GM23338 (cell line): Measurements from ENCODE around the gene CHST11. TPM values are rescaled to one million over a fixed set of nuclear protein-coding genes. Genes with fewer than 3 reads are reported as not detected.
A peak's percentile ranks its signal among the peaks of the same experiment; 100 is the strongest.

Experiments
- ATAC-seq: fragments of 200-7000 bp; cut with Tn5 transposase; 3 replicates; pipeline ENCODE4 v1.9.1; 2020
- DNase-seq: peaks from one replicate; pipeline ENCODE4 v3.0.0-alpha.2; 2015; ENCODE audit warnings: low spot score
- H2AFZ ChIP-seq: fragments of 200-600 bp; sonication (generic); 2 replicates; pipeline ENCODE4 v1.8.0; 2016; ENCODE audit warnings: antibody characterized with exemption, mild to moderate bottlenecking, moderate library complexity
- H3F3A ChIP-seq: fragments of 200-600 bp; sonication (generic); replicated peaks from 2 replicates; pipeline ENCODE4 v1.8.0; 2017; ENCODE audit warnings: antibody characterized with exemption, mixed run types, low read depth
- H3K27ac ChIP-seq: fragments of 200-600 bp; sonication (generic); 2 replicates; pipeline ENCODE4 v1.6.1; 2016; ENCODE audit warnings: low read depth
- H3K27me3 ChIP-seq: fragments of 200-600 bp; sonication (generic); 2 replicates; pipeline ENCODE4 v1.8.0; 2016; ENCODE audit warnings: mild to moderate bottlenecking, mixed run types, moderate library complexity; ENCODE audit not compliant: insufficient read depth
- H3K36me3 ChIP-seq: fragments of 200-600 bp; sonication (generic); 2 replicates; pipeline ENCODE4 v1.8.0; 2016; ENCODE audit warnings: mild to moderate bottlenecking; ENCODE audit not compliant: insufficient read depth
- H3K4me1 ChIP-seq: fragments of 200-600 bp; sonication (generic); 2 replicates; pipeline ENCODE4 v1.8.0; 2016; ENCODE audit warnings: mild to moderate bottlenecking, moderate library complexity; ENCODE audit not compliant: insufficient read depth
- H3K4me2 ChIP-seq: fragments of 200-600 bp; sonication (generic); 2 replicates; pipeline ENCODE4 v1.7.1; 2017; ENCODE audit warnings: mixed run types
- H3K4me3 ChIP-seq: fragments of 200-600 bp; sonication (generic); 2 replicates; pipeline ENCODE4 v1.6.1; 2016; ENCODE audit warnings: mixed run types
- H3K79me2 ChIP-seq: fragments of 200-600 bp; sonication (generic); replicated peaks from 2 replicates; pipeline ENCODE4 v1.8.0; 2017; ENCODE audit warnings: mild to moderate bottlenecking; ENCODE audit not compliant: insufficient read depth
- H3K9me2 ChIP-seq: fragments of 200-600 bp; sonication (generic); 2 replicates; pipeline ENCODE4 v1.8.0; 2017; ENCODE audit not compliant: insufficient read depth
- H4K20me1 ChIP-seq: fragments of 200-600 bp; sonication (generic); replicated peaks from 2 replicates; pipeline ENCODE4 v1.8.0; 2017; ENCODE audit warnings: mild to moderate bottlenecking; ENCODE audit not compliant: insufficient read depth
- H3K27ac Mint-ChIP-seq: 2 replicates; pipeline ENCODE4 v1.8.0; 2020; ENCODE audit warnings: inconsistent platforms, mild to moderate bottlenecking, moderate library complexity, mixed read lengths
- H3K27me3 Mint-ChIP-seq: 3 replicates; pipeline ENCODE4 v1.8.0; 2022; ENCODE audit warnings: low read depth, mild to moderate bottlenecking, moderate library complexity, mixed read lengths, inconsistent platforms; ENCODE audit not compliant: insufficient read depth, poor library complexity
- H3K36me3 Mint-ChIP-seq: 3 replicates; pipeline ENCODE4 v1.8.0; 2021; ENCODE audit warnings: low read depth, mild to moderate bottlenecking, inconsistent platforms, moderate library complexity, mixed read lengths
- H3K4me1 Mint-ChIP-seq: 3 replicates; pipeline ENCODE4 v1.8.0; 2020; ENCODE audit warnings: mild to moderate bottlenecking, inconsistent platforms, mixed read lengths
- H3K4me3 Mint-ChIP-seq: 3 replicates; pipeline ENCODE4 v1.8.0; 2021; ENCODE audit warnings: moderate library complexity, mild to moderate bottlenecking, inconsistent platforms, mixed read lengths
- H3K9me3 Mint-ChIP-seq: 3 replicates; pipeline ENCODE4 v1.8.0; 2020; ENCODE audit warnings: moderate library complexity, mild to moderate bottlenecking, inconsistent platforms, mixed read lengths
- CREB1 ChIP-seq: fragments of 250-450 bp; sonication (Bioruptor Pico); IDR thresholded peaks from 2 replicates; pipeline ENCODE4 v1.5.0; 2020; ENCODE audit warnings: low read depth, mild to moderate bottlenecking, moderate library complexity
- EZH2 ChIP-seq: fragments of 200-600 bp; sonication (generic); IDR thresholded peaks from one replicate; pipeline ENCODE4 v1.8.0; 2017; ENCODE audit warnings: antibody characterized with exemption, mild to moderate bottlenecking, low read depth; ENCODE audit not compliant: unreplicated experiment
- EZH2phosphoT487 ChIP-seq: fragments of 200-600 bp; sonication (generic); IDR thresholded peaks from one replicate; pipeline ENCODE4 v1.8.1; 2018; ENCODE audit warnings: antibody characterized with exemption; ENCODE audit not compliant: unreplicated experiment
- NANOG ChIP-seq: IDR thresholded peaks from 2 replicates; pipeline ENCODE4 v1.6.1; 2016; ENCODE audit warnings: antibody characterized with exemption, borderline replicate concordance
- POLR2AphosphoS5 ChIP-seq: IDR thresholded peaks from 2 replicates; pipeline ENCODE4 v1.6.1; 2016; ENCODE audit warnings: antibody characterized with exemption, low read depth
- STAT1 ChIP-seq: IDR thresholded peaks from one replicate; pipeline ENCODE4 v1.6.1; 2016; ENCODE audit warnings: antibody characterized with exemption; ENCODE audit not compliant: unreplicated experiment
- ZNF114 ChIP-seq: fragments of 250-450 bp; sonication (Bioruptor Pico); IDR thresholded peaks from 2 replicates; pipeline ENCODE4 v1.5.0; 2020; ENCODE audit warnings: mild to moderate bottlenecking, moderate library complexity
- ZNF331 ChIP-seq: fragments of 250-450 bp; sonication (Bioruptor Pico); IDR thresholded peaks from 2 replicates; pipeline ENCODE4 v1.5.0; 2020; ENCODE audit warnings: low read depth, mild to moderate bottlenecking, moderate library complexity
- ZNF462 ChIP-seq: fragments of 250-450 bp; sonication (Bioruptor Pico); IDR thresholded peaks from 2 replicates; pipeline ENCODE4 v1.5.0; 2020; ENCODE audit warnings: mild to moderate bottlenecking, moderate library complexity
- polyA plus RNA-seq: library from polyadenylated mRNA; unstranded; fragments of >200 nt; fragmentation: Nextera tagmentation; extraction: Ambion mirVana; gene quantifications from 2 replicates; pipeline ENCODE4 v1.2.1, GENCODE V29; 2016
- total RNA-seq: library from RNA; depleted of rRNA; stranded (reverse); fragments of >200 nt; shearing (Covaris generic); gene quantifications from 2 replicates; pipeline ENCODE4 v1.2.3, GENCODE V29; 2014
- TF ChIP-seq, protein P1 (sequence below), 2 experiments: fragments of 200-600 bp in 1 of 2; sonication (generic) in 1 of 2; conservative IDR thresholded peaks; 2 replicates each; pipeline versions ENCODE4 v1.5.1 to v1.6.1; 2016 to 2017; ENCODE audit warnings: antibody characterized with exemption in 2 of 2, low read depth in 2 of 2, mild to moderate bottlenecking in 2 of 2, moderate library complexity in 1 of 2

CHST11 gene
- total and polyA plus RNA-seq, 2 experiments from 2014 or later = 7.7 to 25.7 TPM

DNA sequence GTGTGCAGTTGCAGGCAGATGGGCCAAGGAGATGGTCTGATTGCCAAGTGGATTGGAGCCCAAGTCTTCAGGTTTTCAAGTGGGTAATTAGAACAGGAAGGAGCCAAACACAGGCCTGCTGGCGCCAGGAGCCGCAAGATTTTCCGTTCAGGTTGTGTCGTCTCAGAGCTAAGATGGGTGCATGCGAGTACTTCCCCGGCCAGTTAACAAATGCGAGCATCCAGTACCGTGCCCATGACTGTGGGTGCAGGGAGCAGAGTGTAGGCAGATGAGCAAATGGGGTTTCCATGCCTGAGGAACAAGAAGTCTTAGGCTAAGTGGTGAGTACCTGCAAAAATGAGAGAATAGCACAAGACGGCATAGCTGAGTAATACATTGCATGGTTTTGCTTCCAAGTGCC lies 90.5 kb downstream of the CHST11 start (continued):
- TF ChIP-seq ZNF331 (CRISPR knock-in tag) (no peak), CREB1 (CRISPR knock-in tag) (no peak)

- no peaks in the 10 kb centered on the region for H3F3A ChIP-seq
- Mint-ChIP-seq H3K4me1 (peaks cover 4% of the 10 kb centered on the region), H3K27ac (no peak overlapping the region), H3K9me3 (peaks cover 9% of the 10 kb centered on the region), H3K27me3 (peaks cover 2% of the 10 kb centered on the region), H3K36me3 (peaks cover 14% of the 10 kb centered on the region; the same call in 2 of the 3 replicates), H3K4me3 (no peak overlapping the region)
- H3K9me2 ChIP-seq = no peaks in the 10 kb centered on the region; the same call in 1 of the 2 replicates
- 0 out of 2 replicates have a peak, but pooled peaks cover 2% of the 10 kb centered on the region for H3K79me2 ChIP-seq
- DNase-seq (no peak), ATAC-seq (peak; percentile 64; the same call in 2 of the 3 replicates)
- H3K4me1 ChIP-seq = peaks cover 10% of the 10 kb centered on the region; the same call in 1 of the 2 replicates
- TF ChIP-seq POLR2AphosphoS5 (no peak), ZNF114 (CRISPR knock-in tag) (no peak), NANOG (no peak), EZH2phosphoT487 (no peak)
- TF ChIP-seq, protein P1, sequence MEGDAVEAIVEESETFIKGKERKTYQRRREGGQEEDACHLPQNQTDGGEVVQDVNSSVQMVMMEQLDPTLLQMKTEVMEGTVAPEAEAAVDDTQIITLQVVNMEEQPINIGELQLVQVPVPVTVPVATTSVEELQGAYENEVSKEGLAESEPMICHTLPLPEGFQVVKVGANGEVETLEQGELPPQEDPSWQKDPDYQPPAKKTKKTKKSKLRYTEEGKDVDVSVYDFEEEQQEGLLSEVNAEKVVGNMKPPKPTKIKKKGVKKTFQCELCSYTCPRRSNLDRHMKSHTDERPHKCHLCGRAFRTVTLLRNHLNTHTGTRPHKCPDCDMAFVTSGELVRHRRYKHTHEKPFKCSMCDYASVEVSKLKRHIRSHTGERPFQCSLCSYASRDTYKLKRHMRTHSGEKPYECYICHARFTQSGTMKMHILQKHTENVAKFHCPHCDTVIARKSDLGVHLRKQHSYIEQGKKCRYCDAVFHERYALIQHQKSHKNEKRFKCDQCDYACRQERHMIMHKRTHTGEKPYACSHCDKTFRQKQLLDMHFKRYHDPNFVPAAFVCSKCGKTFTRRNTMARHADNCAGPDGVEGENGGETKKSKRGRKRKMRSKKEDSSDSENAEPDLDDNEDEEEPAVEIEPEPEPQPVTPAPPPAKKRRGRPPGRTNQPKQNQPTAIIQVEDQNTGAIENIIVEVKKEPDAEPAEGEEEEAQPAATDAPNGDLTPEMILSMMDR (conservative IDR thresholded peaks at IDR 0.05; ENCODE audit: low read depth in 2 of 2) = peak; percentile 18 to 43; a peak in 3 of 4 replicates
- no peak overlapping the region for H3K27ac ChIP-seq
- peaks cover 8% of the 10 kb centered on the region for H4K20me1 ChIP-seq
- no peak overlapping the region for H3K4me3 ChIP-seq
- no peaks in the 10 kb centered on the region for H3K36me3 ChIP-seq
- H2AFZ ChIP-seq = no peak overlapping the region
- no peak overlapping the region for H3K4me2 ChIP-seq
- H3K27me3 ChIP-seq = no peaks in the 10 kb centered on the region
Observed at GRCh38 chr12:104549815-104550480, 93.2 kb downstream of the CHST11 start.

GRCh38 chr12:104551313-104551931 lies 94.7 kb downstream of the CHST11 start:
- H3K27ac Mint-ChIP-seq = no peak overlapping the region
- peaks cover 9% of the 10 kb centered on the region for H3K9me3 Mint-ChIP-seq
- no peak overlapping the region for H3K4me3 Mint-ChIP-seq
- ATAC-seq (no peak), DNase-seq (no peak)
- H4K20me1 ChIP-seq = peaks cover 8% of the 10 kb centered on the region
- H3K4me1 Mint-ChIP-seq = peaks cover 9% of the 10 kb centered on the region; the same call in 2 of the 3 replicates
- H3K9me2 ChIP-seq = no peaks in the 10 kb centered on the region; the same call in 1 of the 2 replicates
- no peaks in the 10 kb centered on the region for H3F3A ChIP-seq
- H3K27me3 Mint-ChIP-seq = peaks cover 2% of the 10 kb centered on the region
- H2AFZ ChIP-seq = no peak overlapping the region
- no peak overlapping the region for H3K4me2 ChIP-seq
- H3K27ac ChIP-seq = no peak overlapping the region
- H3K79me2 ChIP-seq = 0 out of 2 replicates have a peak, but pooled peaks cover 2% of the 10 kb centered on the region
- no peaks in the 10 kb centered on the region for H3K27me3 ChIP-seq
- H3K36me3 ChIP-seq = no peaks in the 10 kb centered on the region
- H3K4me3 ChIP-seq = no peak overlapping the region
- H3K36me3 Mint-ChIP-seq = peaks cover 14% of the 10 kb centered on the region; the same call in 2 of the 3 replicates
- H3K4me1 ChIP-seq = peaks cover 5% of the 10 kb centered on the region; the same call in 1 of the 2 replicates
- no peak for TF ChIP-seq EZH2phosphoT487
- no peak for TF ChIP-seq NANOG
- TF ChIP-seq STAT1 = no peak
- no peak for TF ChIP-seq ZNF462 (CRISPR knock-in tag)
- no peak for TF ChIP-seq ZNF114 (CRISPR knock-in tag)
- no peak for TF ChIP-seq EZH2
